Parathyroid adenoma (tissue), 2 donors: ENCODE results near the gene TEX9.
"Not testable (repeated sequence)": the region's sequence is repeated elsewhere in the genome, so short reads cannot be mapped to it uniquely, and the experiment has no call there.

ENCODE experiments used
- H2AFZ ChIP-seq: fragments of 300-600 bp; sonication (generic); one replicate; pipeline ENCODE4 v1.7.0; 2017; ENCODE audit warnings: antibody characterized with exemption, mild to moderate bottlenecking
- H3K27ac ChIP-seq: fragments of 300-600 bp; sonication (generic); one replicate; pipeline ENCODE4 v1.7.0; 2017
- H3K27me3 ChIP-seq: fragments of 300-600 bp; sonication (generic); one replicate; pipeline ENCODE4 v1.7.0; 2017; ENCODE audit warnings: low read length; ENCODE audit not compliant: control insufficient read depth, insufficient read depth
- H3K36me3 ChIP-seq: fragments of 300-600 bp; sonication (generic); one replicate; pipeline ENCODE4 v1.7.0; 2017; ENCODE audit warnings: low read length; ENCODE audit not compliant: control insufficient read depth, insufficient read depth
- H3K4me1 ChIP-seq: fragments of 300-600 bp; sonication (generic); one replicate; pipeline ENCODE4 v1.7.0; 2017; ENCODE audit warnings: control low read depth
- H3K4me2 ChIP-seq: fragments of 300-600 bp; sonication (generic); one replicate; pipeline ENCODE4 v1.7.0; 2017; ENCODE audit warnings: low read length
- H3K4me3 ChIP-seq: fragments of 300-600 bp; sonication (generic); one replicate; pipeline ENCODE4 v1.7.0; 2017; ENCODE audit warnings: low read depth, low read length
- H3K79me2 ChIP-seq: fragments of 300-600 bp; sonication (generic); one replicate; pipeline ENCODE4 v1.7.0; 2017; ENCODE audit warnings: control low read depth
- H3K9ac ChIP-seq: fragments of 300-600 bp; sonication (generic); one replicate; pipeline ENCODE4 v1.7.0; 2017; ENCODE audit warnings: mild to moderate bottlenecking
- H3K9me3 ChIP-seq: fragments of 300-600 bp; sonication (generic); one replicate; pipeline ENCODE4 v1.7.0; 2017; ENCODE audit warnings: low read length; ENCODE audit not compliant: control insufficient read depth
- TF ChIP-seq, protein P1 (sequence below): fragments of 300-600 bp; sonication (generic); IDR thresholded peaks from one replicate; pipeline ENCODE4 v1.7.0; 2017; ENCODE audit warnings: antibody characterized with exemption, mild to moderate bottlenecking
- donor health status: primary hyperparathyroidism.

The TEX9 gene

GRCh38 chr15:56369234-56369633, 4.0 kb downstream of the TEX9 start:
- Histone ChIP-seq H3K27me3 (no peaks in the 10 kb centered on the region), H3K27ac (no peak overlapping the region)

GRCh38 chr15:56371495-56372147, 6.4 kb downstream of the TEX9 start:
- Histone ChIP-seq H3K79me2 (no peaks in the 10 kb centered on the region), H3K27ac (no peak overlapping the region), H3K9me3 (no peaks in the 10 kb centered on the region), H3K4me3 (no peak overlapping the region), H3K36me3 (no peaks in the 10 kb centered on the region), H3K4me1 (no peaks in the 10 kb centered on the region), H2AFZ (no peak overlapping the region), H3K9ac (no peak overlapping the region), H3K27me3 (no peaks in the 10 kb centered on the region), H3K4me2 (no peak overlapping the region)
- TF ChIP-seq, protein P1, sequence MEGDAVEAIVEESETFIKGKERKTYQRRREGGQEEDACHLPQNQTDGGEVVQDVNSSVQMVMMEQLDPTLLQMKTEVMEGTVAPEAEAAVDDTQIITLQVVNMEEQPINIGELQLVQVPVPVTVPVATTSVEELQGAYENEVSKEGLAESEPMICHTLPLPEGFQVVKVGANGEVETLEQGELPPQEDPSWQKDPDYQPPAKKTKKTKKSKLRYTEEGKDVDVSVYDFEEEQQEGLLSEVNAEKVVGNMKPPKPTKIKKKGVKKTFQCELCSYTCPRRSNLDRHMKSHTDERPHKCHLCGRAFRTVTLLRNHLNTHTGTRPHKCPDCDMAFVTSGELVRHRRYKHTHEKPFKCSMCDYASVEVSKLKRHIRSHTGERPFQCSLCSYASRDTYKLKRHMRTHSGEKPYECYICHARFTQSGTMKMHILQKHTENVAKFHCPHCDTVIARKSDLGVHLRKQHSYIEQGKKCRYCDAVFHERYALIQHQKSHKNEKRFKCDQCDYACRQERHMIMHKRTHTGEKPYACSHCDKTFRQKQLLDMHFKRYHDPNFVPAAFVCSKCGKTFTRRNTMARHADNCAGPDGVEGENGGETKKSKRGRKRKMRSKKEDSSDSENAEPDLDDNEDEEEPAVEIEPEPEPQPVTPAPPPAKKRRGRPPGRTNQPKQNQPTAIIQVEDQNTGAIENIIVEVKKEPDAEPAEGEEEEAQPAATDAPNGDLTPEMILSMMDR: no peak

More at GRCh38 chr15:56369234-56369633, 4.0 kb downstream of the TEX9 start:
- H3K4me1 ChIP-seq: no peaks in the 10 kb centered on the region
- no peaks in the 10 kb centered on the region for H3K36me3 ChIP-seq
- H3K4me3 ChIP-seq: no peak overlapping the region
- no peak overlapping the region for H2AFZ ChIP-seq
- H3K79me2 ChIP-seq: peaks cover 2% of the 10 kb centered on the region
- H3K9ac ChIP-seq: no peak overlapping the region
- no peaks in the 10 kb centered on the region for H3K9me3 ChIP-seq
- no peak overlapping the region for H3K4me2 ChIP-seq
- TF ChIP-seq, protein P1: no peak

DNA sequence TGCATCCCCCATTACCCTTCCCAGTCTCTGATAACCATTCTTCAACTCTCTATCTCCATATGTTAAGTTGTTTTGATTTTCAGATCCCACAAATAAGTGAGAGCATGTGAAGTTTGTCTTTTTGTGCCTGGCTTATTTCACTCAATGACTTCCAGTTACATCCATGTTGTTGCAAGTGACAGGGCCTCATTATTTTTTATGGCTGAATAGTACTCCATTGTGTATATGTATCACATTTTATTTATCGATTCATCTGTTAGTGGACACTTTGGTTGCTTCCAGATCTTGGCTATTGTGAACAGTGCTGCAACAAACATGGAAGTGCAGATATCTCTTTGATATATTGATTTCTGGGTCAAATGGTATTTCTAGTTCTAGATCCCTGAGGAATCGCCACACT, 9.5 kb downstream of the TEX9 start:
- H3K4me3 ChIP-seq, H3K79me2 ChIP-seq, H3K27me3 ChIP-seq, H2AFZ ChIP-seq, H3K9ac ChIP-seq, H3K36me3 ChIP-seq, H3K4me1 ChIP-seq, H3K9me3 ChIP-seq, H3K4me2 ChIP-seq, H3K27ac ChIP-seq: not testable (repeated sequence)

DNA sequence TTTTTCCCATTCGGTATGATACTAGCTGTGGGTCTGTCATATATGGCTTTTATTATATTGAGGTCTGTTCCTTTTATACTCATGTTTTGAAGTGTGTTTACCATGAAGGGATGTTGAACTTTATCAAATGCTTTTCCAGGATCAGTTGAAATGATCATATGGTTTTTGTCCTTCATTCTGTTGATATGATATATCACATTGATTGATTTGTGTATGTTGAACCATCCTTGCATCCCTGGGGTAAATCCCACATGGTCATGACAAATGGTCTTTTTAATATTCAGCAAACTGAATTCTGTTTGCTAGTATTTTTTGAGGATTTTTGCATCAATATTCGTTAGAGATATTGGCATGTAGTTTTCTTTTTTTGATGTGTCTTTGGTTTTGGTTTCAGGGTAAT, 12.6 kb downstream of the TEX9 start:
- not testable (repeated sequence) for H3K4me3 ChIP-seq, H2AFZ ChIP-seq, H3K79me2 ChIP-seq, H3K9ac ChIP-seq, H3K9me3 ChIP-seq, H3K27ac ChIP-seq, H3K36me3 ChIP-seq, H3K4me2 ChIP-seq, H3K27me3 ChIP-seq, H3K4me1 ChIP-seq

DNA sequence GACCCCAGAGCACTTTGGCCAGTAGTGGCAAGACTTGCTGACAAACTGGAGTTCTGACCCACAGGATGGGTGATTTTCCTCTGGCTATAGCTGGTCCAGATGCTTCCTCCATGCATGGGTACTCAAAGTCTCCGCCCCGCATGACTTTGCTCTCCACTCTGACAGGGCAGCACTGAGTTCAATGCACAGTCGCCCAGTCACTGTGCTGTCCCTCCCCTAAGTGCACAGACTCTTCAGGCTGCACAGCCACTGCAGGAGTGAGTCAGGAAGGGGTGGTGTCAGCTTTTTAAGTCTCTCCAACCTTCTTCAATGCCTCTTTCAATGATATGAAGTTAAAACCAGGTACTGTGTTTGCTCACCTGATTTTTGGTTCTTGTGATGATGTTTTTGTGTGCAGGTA, 17.8 kb downstream of the TEX9 start:
- H3K9ac ChIP-seq: no peak overlapping the region
- H3K4me2 ChIP-seq: no peak overlapping the region
- no peak overlapping the region for H3K27ac ChIP-seq
- TF ChIP-seq, protein P1: no peak
- H3K36me3 ChIP-seq: no peaks in the 10 kb centered on the region
- H3K79me2 ChIP-seq: no peaks in the 10 kb centered on the region
- no peak overlapping the region for H3K4me3 ChIP-seq
- H3K4me1 ChIP-seq: no peaks in the 10 kb centered on the region
- no peaks in the 10 kb centered on the region for H3K27me3 ChIP-seq
- no peak overlapping the region for H2AFZ ChIP-seq
- no peaks in the 10 kb centered on the region for H3K9me3 ChIP-seq

DNA sequence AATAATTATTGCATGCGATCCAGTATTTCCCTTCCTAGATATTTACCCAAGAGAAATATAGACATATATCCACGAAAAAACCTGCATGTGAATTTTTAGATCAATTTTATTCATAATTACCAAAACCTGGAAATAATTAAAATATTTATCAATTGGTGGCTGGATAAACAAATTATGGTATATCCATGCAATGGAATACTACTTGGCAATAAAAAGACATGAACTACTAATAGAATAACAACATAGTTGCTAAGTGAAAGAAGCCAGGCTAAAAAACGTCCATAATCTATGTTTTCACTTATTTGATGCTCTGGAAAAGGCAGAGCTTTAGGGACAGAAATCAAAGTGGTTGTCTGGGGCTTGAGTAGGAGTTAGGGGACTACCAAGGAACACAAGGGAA, 20.7 kb downstream of the TEX9 start:
- H3K27me3 ChIP-seq: no peaks in the 10 kb centered on the region
- no peaks in the 10 kb centered on the region for H3K4me1 ChIP-seq
- H3K27ac ChIP-seq: no peak overlapping the region
- no peak overlapping the region for H3K4me3 ChIP-seq
- H3K9me3 ChIP-seq: no peaks in the 10 kb centered on the region
- TF ChIP-seq, protein P1: no peak
- no peak overlapping the region for H3K4me2 ChIP-seq
- no peak overlapping the region for H2AFZ ChIP-seq
- no peaks in the 10 kb centered on the region for H3K36me3 ChIP-seq
- no peak overlapping the region for H3K9ac ChIP-seq
- H3K79me2 ChIP-seq: no peaks in the 10 kb centered on the region
